Measurements from ENCODE around the gene ACSS1.

Gene ACSS1

GRCh38 chr20:24970030-24970553 lies 87.8 kb downstream of the ACSS1 start:
- no peak for DNase-seq

GRCh38 chr20:24969186-24970029 lies 88.5 kb downstream of the ACSS1 start:
- DNase-seq = no peak

- no peak for DNase-seq
Observed at GRCh38 chr20:24968278-24968800, 89.6 kb downstream of the ACSS1 start.

- DNase-seq = no peak
Observed at GRCh38 chr20:24966317-24967012, 91.5 kb downstream of the ACSS1 start.

GRCh38 chr20:24965065-24965919 lies 92.6 kb downstream of the ACSS1 start:
- DNase-seq = no peak

- DNase-seq = no peak
Observed at GRCh38 chr20:24964506-24964840, 93.5 kb downstream of the ACSS1 start.

- no peak for DNase-seq
Observed at GRCh38 chr20:24963672-24964505, 94.0 kb downstream of the ACSS1 start.

GRCh38 chr20:24962510-24962909 lies 95.4 kb downstream of the ACSS1 start:
- no peak for DNase-seq

GRCh38 chr20:24962182-24962492 lies 95.8 kb downstream of the ACSS1 start:
- DNase-seq = no peak

- peak; percentile 38 for DNase-seq
Observed at GRCh38 chr20:24961384-24962181, 96.4 kb downstream of the ACSS1 start.

GRCh38 chr20:24960861-24961260 lies 97.1 kb downstream of the ACSS1 start:
- DNase-seq = peak; percentile 71

- DNase-seq = no peak
Observed at GRCh38 chr20:24960302-24960801, 97.6 kb downstream of the ACSS1 start.

- peak; percentile 25 for DNase-seq
Observed at GRCh38 chr20:24959591-24960301, 98.2 kb downstream of the ACSS1 start.

- no peak for DNase-seq
Observed at GRCh38 chr20:24958506-24959385, 99.2 kb downstream of the ACSS1 start.

GRCh38 chr20:24957326-24958016 lies 100.5 kb downstream of the ACSS1 start:
- no peak for DNase-seq

Data from CD4-positive, alpha-beta T cell treated with Interleukin-21 for 1 hour (primary cell).